GM23248 (cell line): ENCODE measurements around the gene MED22. TPM values are rescaled to one million over a fixed set of nuclear protein-coding genes. Genes with fewer than 3 reads are reported as not detected.

ENCODE experiments used
- DNase-seq: peaks from one replicate; pipeline ENCODE4 v3.0.0-alpha.2; 2015
- H2AFZ ChIP-seq: fragments of 200-600 bp; sonication (generic); 2 replicates; pipeline ENCODE4 v1.6.1; 2016; ENCODE audit warnings: antibody characterized with exemption
- H3F3A ChIP-seq: fragments of 200-600 bp; sonication (generic); 2 replicates; pipeline ENCODE4 v1.6.1; 2016; ENCODE audit warnings: mild to moderate bottlenecking, antibody characterized with exemption, mixed run types; ENCODE audit not compliant: insufficient read depth
- H3K27ac ChIP-seq: fragments of 200-600 bp; sonication (generic); 2 replicates; pipeline ENCODE4 v1.5.1; 2016; ENCODE audit warnings: mild to moderate bottlenecking
- H3K27me3 ChIP-seq: fragments of 200-600 bp; sonication (generic); replicated peaks from 2 replicates; pipeline ENCODE4 v1.6.1; 2016; ENCODE audit warnings: mild to moderate bottlenecking; ENCODE audit not compliant: insufficient read depth
- H3K36me3 ChIP-seq: fragments of 200-600 bp; sonication (generic); 2 replicates; pipeline ENCODE4 v1.6.1; 2016; ENCODE audit warnings: low read depth, mild to moderate bottlenecking
- H3K4me1 ChIP-seq: fragments of 200-600 bp; sonication (generic); 2 replicates; pipeline ENCODE4 v1.6.1; 2016; ENCODE audit warnings: mild to moderate bottlenecking; ENCODE audit not compliant: insufficient read depth
- H3K4me2 ChIP-seq: fragments of 200-600 bp; sonication (generic); one replicate; pipeline ENCODE4 v1.6.1; 2016; ENCODE audit warnings: mild to moderate bottlenecking; ENCODE audit not compliant: unreplicated experiment
- H3K4me3 ChIP-seq: fragments of 200-600 bp; sonication (generic); 2 replicates; pipeline ENCODE4 v1.5.1; 2016; ENCODE audit warnings: mild to moderate bottlenecking
- H3K79me2 ChIP-seq: fragments of 200-600 bp; sonication (generic); 2 replicates; pipeline ENCODE4 v1.6.1; 2016; ENCODE audit warnings: mild to moderate bottlenecking; ENCODE audit not compliant: insufficient read depth
- H3K9ac ChIP-seq: fragments of 200-600 bp; sonication (generic); 2 replicates; pipeline ENCODE4 v1.6.1; 2016; ENCODE audit warnings: mild to moderate bottlenecking
- H3K9me2 ChIP-seq: fragments of 200-600 bp; sonication (generic); 2 replicates; pipeline ENCODE4 v1.6.1; 2016; ENCODE audit warnings: mixed run types, mild to moderate bottlenecking, moderate library complexity; ENCODE audit not compliant: insufficient read depth
- H3K9me3 ChIP-seq: fragments of 200-600 bp; sonication (generic); one replicate; pipeline ENCODE4 v1.6.1; 2017; ENCODE audit warnings: low read depth
- H4K20me1 ChIP-seq: fragments of 200-600 bp; sonication (generic); 2 replicates; pipeline ENCODE4 v1.6.0; 2016; ENCODE audit not compliant: insufficient read depth
- EZH2 ChIP-seq: fragments of 200-600 bp; sonication (generic); IDR thresholded peaks from 2 replicates; pipeline ENCODE4 v1.6.1; 2018; ENCODE audit warnings: antibody characterized with exemption, mild to moderate bottlenecking; ENCODE audit not compliant: insufficient read depth, poor library complexity, severe bottlenecking
- EZH2phosphoT487 ChIP-seq: fragments of 200-600 bp; sonication (generic); IDR thresholded peaks from 2 replicates; pipeline ENCODE4 v1.6.1; 2018; ENCODE audit warnings: antibody characterized with exemption, moderate library complexity, mild to moderate bottlenecking, low read depth; ENCODE audit not compliant: insufficient read depth
- WGBS, 2 experiments: methylation state at CpG; one replicate each; pipeline ENCODE4 v1.1.6; 2015 to 2017; ENCODE audit warnings: low lambda C conversion rate in 2 of 2, low coverage in 1 of 2; ENCODE audit errors: missing lambda C conversion rate in 2 of 2; 5-methylcytosine and 5-hydroxymethylcytosine counted together
- in situ Hi-C: fragments of 300-500 bp; cut with MboI; formaldehyde crosslinking; loops from 2 replicates; pipeline ENCODE4 v1.15.0; 2020
- polyA plus RNA-seq: library from polyadenylated mRNA; unstranded; fragments of >200 nt; fragmentation: Nextera tagmentation; extraction: Ambion mirVana; gene quantifications from 2 replicates; pipeline ENCODE4 v1.2.1, GENCODE V29; 2016
- total RNA-seq: library from RNA; depleted of rRNA; stranded (reverse); fragments of >200 nt; shearing (Covaris generic); gene quantifications from 2 replicates; pipeline ENCODE4 v1.2.3, GENCODE V29; 2014; rRNA removed

Gene MED22
- total RNA-seq = 24.4 and 28.6 TPM in 2 replicates
- polyA plus RNA-seq = 14.1 and 14.5 TPM in 2 replicates

DNA sequence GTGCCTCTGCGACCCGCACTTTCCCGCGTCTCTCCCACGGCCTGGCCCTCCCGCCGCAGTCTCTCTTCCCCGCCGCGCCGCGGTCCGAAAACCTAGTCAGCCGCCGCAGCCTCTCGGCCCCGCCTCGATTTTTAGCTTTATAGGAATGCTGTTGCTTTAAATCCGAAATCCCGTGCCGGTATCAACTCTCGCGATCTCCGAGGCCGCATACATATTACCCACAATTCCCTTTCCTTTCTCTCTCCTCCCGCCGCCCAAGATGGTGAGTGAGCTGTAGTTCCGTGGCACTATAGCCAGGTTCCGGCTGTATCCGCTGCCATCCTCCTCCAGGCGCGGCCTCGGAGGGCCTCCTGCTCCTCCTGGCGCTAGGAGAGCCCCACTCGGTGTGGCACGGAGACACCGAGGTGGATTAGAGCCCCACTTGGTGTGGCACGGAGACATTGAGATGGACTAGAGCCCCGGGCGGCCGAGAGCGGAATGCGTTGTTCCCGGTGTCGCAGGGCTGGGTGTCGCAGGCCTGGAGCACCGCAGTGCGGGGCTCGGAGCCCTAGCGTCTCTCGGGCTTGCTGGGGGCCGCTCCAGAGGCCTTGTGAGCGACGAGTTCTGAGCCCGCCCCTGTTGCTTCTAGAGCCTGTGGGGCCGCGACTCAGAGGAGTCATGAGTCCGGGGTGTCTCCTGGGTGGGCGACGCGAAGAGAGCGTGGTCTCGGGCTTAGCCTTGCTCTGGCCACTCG is at the start of gene MED22, which contains the start of gene RPL7A:
Gene MED22, minus strand, starts transcription at position 147 of the 733 bp plus-strand sequence. CDS start 1,469 bp downstream, outside the sequence.
Gene RPL7A, plus strand, starts transcription at position 234 of the 733 bp plus-strand sequence. Its CDS starts 26 bp downstream, at position 260.
- H3K9me2 ChIP-seq = no peaks in the 10 kb centered on the region
- peak within 1 kb of the TSS; percentile 67 for H2AFZ ChIP-seq
- peak within 1 kb of the TSS; percentile 94 for H3K27ac ChIP-seq
- H3K9me3 ChIP-seq = no peaks in the 10 kb centered on the region
- peak; percentile 98 for DNase-seq
- H3F3A ChIP-seq = peaks cover 46% of the 10 kb centered on the region
- no peaks in the 10 kb centered on the region for H3K27me3 ChIP-seq
- H3K4me3 ChIP-seq = peak within 1 kb of the TSS; percentile 98
- in situ Hi-C loops = no loop called here
- TF ChIP-seq EZH2 = no peak
- no peak for TF ChIP-seq EZH2phosphoT487
- H3K79me2 ChIP-seq = peaks cover 63% of the 10 kb centered on the region
- WGBS, 2 experiments = 1% methylated on average over 63 of the region's 64 CpGs
- peaks cover 16% of the 10 kb centered on the region for H3K4me1 ChIP-seq
- peak within 1 kb of the TSS; percentile 100 for H3K4me2 ChIP-seq
- no peaks in the 10 kb centered on the region for H4K20me1 ChIP-seq
- H3K9ac ChIP-seq = peak within 1 kb of the TSS; percentile 99
- H3K36me3 ChIP-seq = peaks cover 38% of the 10 kb centered on the region

DNA sequence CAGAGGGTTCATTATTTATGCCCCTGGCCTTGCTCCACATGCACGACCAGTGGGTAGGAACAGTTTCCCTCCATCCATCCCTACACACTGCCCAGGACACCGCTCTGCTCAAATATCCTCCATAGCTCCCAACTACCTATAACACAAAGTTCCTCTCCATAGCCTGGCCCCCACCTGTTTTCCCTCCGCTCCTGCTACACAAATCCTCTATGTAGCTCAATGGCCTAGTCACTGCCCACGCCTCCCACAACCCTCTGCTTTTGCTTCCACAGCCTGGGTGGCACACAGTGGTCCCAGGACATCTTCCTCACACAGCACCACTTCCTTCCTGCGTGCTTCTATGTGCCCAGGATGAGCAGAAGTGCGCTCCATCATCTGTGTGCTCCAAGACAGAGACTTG is 49.4 kb upstream of the MED22 start:
- no peak for TF ChIP-seq EZH2phosphoT487
- no peak for TF ChIP-seq EZH2
- WGBS, 2 experiments = 48 to 54% methylated on average over 6 of the region's 6 CpGs
- in situ Hi-C loops = no loop called here

DNA sequence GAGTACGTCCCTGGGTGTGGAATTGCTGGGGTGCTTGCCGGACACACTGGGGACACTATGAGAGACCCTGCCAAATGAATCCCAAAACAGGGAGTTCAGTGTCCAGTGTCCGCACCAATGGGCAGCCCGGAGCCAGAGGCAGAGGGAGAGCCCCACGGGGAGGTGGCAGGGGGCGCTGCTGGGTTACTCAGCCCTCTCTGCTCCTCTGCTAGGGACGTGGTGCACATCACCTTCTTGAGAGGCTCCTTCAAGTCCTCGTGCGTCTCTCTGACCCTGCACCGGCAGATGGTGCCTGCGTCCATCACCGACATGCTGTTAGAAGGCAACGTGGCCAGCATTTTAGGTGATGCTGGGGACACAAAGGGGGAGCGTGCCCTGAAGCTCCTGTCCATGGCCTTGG is 49.0 kb upstream of the MED22 start:
- Histone ChIP-seq H2AFZ (no peak overlapping the region), H3K79me2 (no peaks in the 10 kb centered on the region), H3K4me3 (no peak overlapping the region), H3K27ac (no peak overlapping the region), H3K9me3 (no peaks in the 10 kb centered on the region), H3K4me1 (no peaks in the 10 kb centered on the region), H3K4me2 (no peak overlapping the region), H3K36me3 (no peaks in the 10 kb centered on the region), H3K27me3 (peaks cover 6% of the 10 kb centered on the region), H4K20me1 (no peaks in the 10 kb centered on the region), H3K9me2 (no peaks in the 10 kb centered on the region), H3F3A (no peaks in the 10 kb centered on the region), H3K9ac (no peak overlapping the region)
- peak; percentile 48 for DNase-seq
- TF ChIP-seq EZH2phosphoT487 = no peak
- TF ChIP-seq EZH2 = no peak
- in situ Hi-C loops = no loop called here
- 13 to 16% methylated on average over 14 of the region's 14 CpGs for WGBS, 2 experiments

More for the DNA sequence above, 49.4 kb upstream of the MED22 start:
- no peaks in the 10 kb centered on the region for H3K36me3 ChIP-seq
- no peak overlapping the region for H2AFZ ChIP-seq
- H3K79me2 ChIP-seq = no peaks in the 10 kb centered on the region
- H3F3A ChIP-seq = no peaks in the 10 kb centered on the region
- no peaks in the 10 kb centered on the region for H3K9me2 ChIP-seq
- H3K9ac ChIP-seq = no peak overlapping the region
- H4K20me1 ChIP-seq = no peaks in the 10 kb centered on the region
- no peak overlapping the region for H3K27ac ChIP-seq
- H3K4me3 ChIP-seq = no peak overlapping the region
- H3K27me3 ChIP-seq = peaks cover 6% of the 10 kb centered on the region
- DNase-seq = no peak
- H3K4me2 ChIP-seq = no peak overlapping the region
- H3K4me1 ChIP-seq = no peaks in the 10 kb centered on the region
- no peaks in the 10 kb centered on the region for H3K9me3 ChIP-seq

DNA sequence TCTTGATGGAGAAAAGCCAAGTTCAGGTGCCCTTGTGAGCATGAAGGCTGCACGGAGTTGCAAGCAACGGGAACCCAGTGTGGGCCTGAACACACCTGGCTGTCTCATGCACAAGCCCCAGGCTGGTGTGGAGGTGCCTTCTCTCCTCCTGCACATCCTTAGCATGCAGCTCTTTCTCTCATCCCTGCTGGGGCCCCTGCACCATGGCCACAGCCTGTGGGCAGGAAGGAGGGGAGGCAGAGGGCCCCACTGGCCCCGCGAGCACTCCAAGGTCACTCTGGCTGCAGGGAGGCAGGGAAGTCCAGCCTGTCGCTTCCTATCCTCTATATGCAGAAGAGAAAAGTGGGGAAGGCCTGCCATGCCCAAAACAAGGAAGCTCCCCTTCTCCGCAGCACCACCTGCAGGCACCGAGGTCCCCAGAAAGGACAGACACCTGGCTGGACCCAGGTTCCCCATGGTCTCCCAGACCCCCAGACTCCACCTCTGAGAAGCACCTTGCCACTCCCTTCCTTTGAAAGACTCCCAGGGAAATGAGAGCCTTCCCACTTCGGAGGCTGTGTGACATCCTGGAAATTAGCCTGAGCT is 46.8 kb upstream of the MED22 start:
- TF ChIP-seq EZH2phosphoT487 (no peak), EZH2 (no peak)
- in situ Hi-C loops = no loop called here

More for the DNA sequence above, 46.8 kb upstream of the MED22 start:
- Histone ChIP-seq H3K4me1 (no peaks in the 10 kb centered on the region), H3K27me3 (peaks cover 6% of the 10 kb centered on the region), H3K9ac (no peak overlapping the region), H3K4me3 (no peak overlapping the region), H4K20me1 (no peaks in the 10 kb centered on the region), H3K9me3 (no peaks in the 10 kb centered on the region), H3K4me2 (no peak overlapping the region), H3K79me2 (no peaks in the 10 kb centered on the region), H2AFZ (no peak overlapping the region), H3K36me3 (no peaks in the 10 kb centered on the region), H3F3A (no peaks in the 10 kb centered on the region), H3K27ac (no peak overlapping the region), H3K9me2 (no peaks in the 10 kb centered on the region)
- WGBS, 2 experiments = 44 to 48% methylated on average over 8 of the region's 8 CpGs
- no peak for DNase-seq
